Activated CD8-positive, alpha-beta memory T cell treated with anti-CD3 and anti-CD28 coated beads for 1 hour (primary cell): Measurements from ENCODE around the gene NAT14.
"Not testable (repeated sequence)": the region's sequence is repeated elsewhere in the genome, so short reads cannot be mapped to it uniquely, and the experiment has no call there.

Experiments
- DNase-seq, 2 donors: peaks; one replicate each; pipeline ENCODE4 v3.0.0-alpha.2; 2020; ENCODE audit warnings: low read depth in 1 of 2; ENCODE audit errors: extremely low read depth in 1 of 2

The NAT14 gene, protein sequence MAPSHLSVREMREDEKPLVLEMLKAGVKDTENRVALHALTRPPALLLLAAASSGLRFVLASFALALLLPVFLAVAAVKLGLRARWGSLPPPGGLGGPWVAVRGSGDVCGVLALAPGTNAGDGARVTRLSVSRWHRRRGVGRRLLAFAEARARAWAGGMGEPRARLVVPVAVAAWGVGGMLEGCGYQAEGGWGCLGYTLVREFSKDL

DNA sequence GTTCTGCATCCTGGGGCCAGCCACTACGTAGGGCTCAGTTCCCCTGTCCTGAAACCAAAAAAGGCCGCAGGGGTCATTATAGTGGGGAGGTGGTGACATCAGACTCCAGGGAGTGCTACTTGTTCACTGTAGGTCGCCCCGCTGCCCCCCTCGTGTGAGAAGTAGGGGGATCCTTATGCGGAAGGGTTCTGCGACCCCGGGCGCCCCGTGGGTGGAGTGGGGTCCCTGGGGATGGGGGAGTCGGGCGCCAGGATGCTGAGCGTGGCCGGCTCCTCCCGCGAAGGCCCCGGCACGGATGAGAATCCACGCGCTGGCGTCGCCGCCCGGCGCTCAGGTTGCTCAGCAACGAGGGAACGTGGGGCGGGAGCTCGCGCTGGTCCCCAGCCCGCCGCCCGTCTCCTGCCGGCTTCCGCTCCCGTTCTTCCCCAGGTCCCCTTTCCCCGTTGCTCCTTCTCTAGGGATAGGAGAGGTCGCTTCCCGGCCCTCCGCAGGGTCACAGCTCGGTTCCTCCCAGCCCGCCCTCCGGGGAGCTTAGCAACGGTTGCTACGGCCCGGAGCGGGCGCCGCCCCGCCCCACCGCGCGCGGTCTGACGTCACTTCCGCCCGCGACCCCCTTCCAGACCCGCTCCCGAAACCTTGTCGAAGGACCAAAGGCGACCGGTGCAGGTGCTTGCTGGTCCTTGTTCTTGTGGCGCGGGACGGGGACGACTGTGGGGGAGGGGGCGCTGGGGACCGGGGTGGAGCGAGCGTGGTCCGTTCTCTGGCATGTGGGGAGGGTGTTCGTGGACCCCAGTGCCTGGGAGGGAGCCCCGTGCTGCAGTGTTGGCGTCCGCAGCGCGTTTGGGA, at the start of gene NAT14:
Gene NAT14, plus strand, starts transcription at position 596 of the 846 bp plus-strand sequence. CDS start 521 bp downstream, outside the sequence.
- peak in 1 of 2 donors; percentile 41 for DNase-seq

GRCh38 chr19:55436847-55437246, 48.1 kb upstream of the NAT14 start:
- no peak for DNase-seq

DNA sequence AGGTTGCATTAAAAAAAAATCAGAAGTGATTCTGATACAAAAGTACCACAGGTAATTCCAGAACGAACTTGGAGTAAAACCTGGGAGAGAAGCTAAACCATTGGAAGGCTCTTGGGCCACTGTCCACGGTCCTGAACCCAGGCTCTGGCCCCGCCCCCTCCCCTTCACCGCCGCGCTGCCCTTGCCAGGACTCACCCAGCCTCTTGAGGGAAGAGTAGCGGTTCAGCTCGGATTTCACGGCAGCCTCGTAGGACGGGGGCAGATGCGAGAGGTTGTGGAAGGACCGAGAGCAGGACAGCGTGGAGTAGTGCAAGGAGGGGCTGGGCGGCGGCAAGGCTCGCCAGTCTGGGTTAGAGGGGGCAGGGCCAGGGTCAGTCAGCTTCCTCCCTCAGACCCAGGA, 47.6 kb upstream of the NAT14 start:
- DNase-seq = no peak

GRCh38 chr19:55439052-55439451, 45.9 kb upstream of the NAT14 start:
- DNase-seq = no peak

- no peak for DNase-seq
Observed at GRCh38 chr19:55440411-55441105, 44.4 kb upstream of the NAT14 start.

DNA sequence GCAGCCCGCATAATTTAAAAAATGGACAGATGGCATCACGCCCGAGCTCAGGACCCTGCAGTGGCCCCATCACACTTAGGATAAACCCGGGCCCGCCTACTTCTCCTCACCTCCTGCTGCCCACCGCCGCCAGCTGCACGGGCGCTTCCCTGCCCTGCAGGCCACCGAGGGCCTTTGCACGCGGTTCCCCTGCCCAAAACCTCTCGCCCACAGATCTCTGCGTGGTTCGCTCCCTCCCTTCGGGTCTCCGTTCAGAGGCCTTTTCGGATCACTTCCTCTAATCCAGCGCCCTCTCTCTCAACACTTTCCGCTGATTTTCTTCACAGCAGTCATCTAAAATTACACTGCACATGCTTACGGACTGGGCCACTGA, 43.7 kb upstream of the NAT14 start:
- no peak for DNase-seq

DNA sequence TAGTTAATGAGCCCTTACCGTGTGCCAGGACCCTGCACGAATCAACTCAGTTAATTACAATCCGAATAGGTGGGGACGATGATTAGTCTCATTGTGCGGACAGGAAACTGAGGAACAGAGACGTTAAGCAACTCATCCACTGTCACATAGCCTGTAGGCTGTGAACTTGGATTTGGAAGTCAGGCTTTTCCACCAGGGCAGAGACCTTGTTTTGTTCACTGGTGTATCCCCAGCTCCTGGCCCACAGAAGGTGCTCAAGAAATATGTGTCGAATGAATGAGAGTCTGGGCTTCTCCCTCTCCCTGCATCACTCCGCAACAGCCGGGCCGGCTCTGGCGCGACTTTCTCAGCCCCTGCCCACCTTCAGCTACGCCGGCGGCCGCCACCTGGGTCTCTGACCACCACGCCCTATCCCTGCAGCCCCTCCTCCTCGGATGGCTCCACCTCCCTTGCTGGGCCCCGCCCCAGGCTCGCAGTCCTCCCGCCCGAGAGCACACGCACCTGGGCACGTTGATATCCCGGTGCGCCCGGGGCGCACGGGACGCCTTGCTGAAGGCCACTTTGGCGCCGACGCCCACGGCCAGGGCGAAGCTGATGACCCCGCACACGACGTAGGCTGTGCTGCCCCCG, 43.2 kb upstream of the NAT14 start:
- DNase-seq = no peak

GRCh38 chr19:55442372-55442961, 42.5 kb upstream of the NAT14 start:
- no peak for DNase-seq

DNA sequence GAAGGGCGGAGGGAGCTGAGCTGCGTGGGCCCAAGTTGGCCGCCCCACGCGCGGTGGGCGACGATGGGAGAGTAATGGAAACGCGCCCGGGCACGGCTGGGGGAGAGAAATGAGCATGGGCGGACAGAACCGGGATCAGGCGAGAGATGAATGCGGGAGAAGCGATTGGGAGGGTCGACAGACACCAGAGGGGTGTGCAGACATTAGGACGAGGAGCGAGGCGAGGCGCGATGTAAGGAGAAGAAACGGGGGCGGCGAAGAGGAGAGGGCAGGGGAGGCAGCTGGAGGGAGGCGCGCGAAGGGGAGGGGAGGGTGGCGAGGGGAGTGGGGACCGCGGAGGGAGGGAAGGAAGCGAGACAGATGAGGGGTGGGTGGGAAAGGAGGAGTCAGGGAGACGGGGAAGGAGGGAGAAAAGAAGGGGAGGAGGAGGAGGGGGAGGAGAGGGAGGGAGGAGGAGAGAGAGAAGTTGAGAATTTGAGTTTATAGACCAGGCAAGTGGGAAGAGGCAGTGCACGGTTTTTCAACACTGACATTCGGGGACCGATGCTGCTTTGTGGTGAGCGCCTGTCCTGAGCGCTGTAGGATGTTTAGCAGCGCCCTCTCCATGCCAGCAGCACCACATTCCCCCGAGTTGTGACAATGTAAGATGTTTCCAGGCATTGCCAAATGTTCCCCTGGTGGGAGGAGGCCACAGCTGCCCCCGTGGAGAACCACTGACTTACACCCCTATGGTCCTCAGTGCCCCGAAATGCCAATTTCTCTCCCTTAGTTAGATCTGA, 41.8 kb upstream of the NAT14 start, which contains the start of gene SHISA7:
Gene SHISA7, minus strand, starts transcription at position 256 of the 779 bp plus-strand sequence. CDS start 437 bp downstream, outside the sequence.
- no peak for DNase-seq

- DNase-seq = no peak
Observed at GRCh38 chr19:55443824-55444480, 41.0 kb upstream of the NAT14 start.

DNA sequence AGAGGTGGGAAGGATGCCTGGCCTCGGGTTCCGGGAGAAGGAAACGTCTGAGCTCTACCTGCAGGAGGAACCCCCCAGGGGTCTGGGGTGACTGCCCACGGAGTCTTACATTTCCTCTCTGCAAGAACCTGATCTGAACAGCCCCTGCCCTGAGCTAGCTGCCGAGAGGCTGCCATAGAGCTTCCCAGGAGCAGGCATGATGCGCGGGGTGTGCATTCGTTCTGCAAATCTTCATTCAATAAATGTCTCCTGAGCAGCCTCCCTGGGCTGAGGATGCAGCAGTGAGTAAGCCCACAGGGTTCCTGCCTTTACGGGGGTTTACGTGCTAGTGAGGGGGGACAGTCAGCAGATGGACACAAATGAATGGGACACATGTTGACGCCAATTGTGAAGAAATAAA, 40.3 kb upstream of the NAT14 start:
- no peak for DNase-seq

GRCh38 chr19:55446060-55446459, 38.9 kb upstream of the NAT14 start:
- DNase-seq = no peak

DNA sequence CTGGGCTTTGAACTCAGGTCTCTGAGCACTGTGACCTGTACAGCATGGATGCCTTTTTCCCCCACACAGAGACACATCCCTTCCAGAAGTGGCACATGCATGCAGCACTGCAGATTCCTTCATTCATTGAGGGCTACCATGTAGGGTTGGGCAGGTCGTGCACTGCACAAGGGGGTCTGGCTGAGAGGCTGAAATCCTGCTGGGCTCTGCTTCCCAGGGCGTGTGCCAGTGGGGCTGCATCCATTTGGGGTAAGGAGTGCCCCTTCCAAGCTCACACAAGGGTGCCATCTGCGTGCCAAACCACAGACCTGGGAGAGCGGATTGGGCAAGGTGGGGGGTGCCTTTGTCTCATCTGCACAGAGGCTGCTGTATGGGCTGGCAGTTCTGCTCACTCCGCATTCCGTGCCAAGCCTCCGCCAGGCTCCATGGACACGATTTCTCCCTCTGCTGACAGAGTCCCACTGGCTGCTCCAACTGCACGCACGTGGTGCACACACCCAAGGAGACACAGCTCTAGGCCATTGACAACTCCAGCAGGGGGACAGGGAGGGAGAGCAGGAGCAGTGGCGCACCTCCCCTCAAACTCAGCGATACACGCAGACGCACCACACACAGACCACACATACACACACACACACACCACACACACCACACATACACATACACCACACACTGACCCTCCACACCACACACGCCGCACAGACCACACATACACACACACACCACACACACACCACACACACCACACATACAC, 37.4 kb upstream of the NAT14 start:
- DNase-seq = no peak

- not testable (repeated sequence) for DNase-seq
Observed at GRCh38 chr19:55448175-55448490, 36.9 kb upstream of the NAT14 start.

GRCh38 chr19:55449469-55449868, 35.5 kb upstream of the NAT14 start:
- no peak for DNase-seq

GRCh38 chr19:55451163-55451964, 33.6 kb upstream of the NAT14 start:
- DNase-seq = no peak

GRCh38 chr19:55451965-55452748, 32.8 kb upstream of the NAT14 start:
- no peak for DNase-seq
